Loucy (cell line): ENCODE measurements around the gene SERPINC1.

ENCODE experiments used
- H2AFZ ChIP-seq: fragments of 200-600 bp; sonication (generic); 2 replicates; pipeline ENCODE4 v1.6.0; 2016; ENCODE audit warnings: antibody characterized with exemption, mild to moderate bottlenecking, low read length, moderate library complexity
- H3F3A ChIP-seq: fragments of 200-600 bp; 2 replicates; pipeline ENCODE4 v1.6.0; 2016; ENCODE audit warnings: antibody characterized with exemption, low read depth, mild to moderate bottlenecking
- H3K27me3 ChIP-seq: fragments of 200-600 bp; sonication (generic); 2 replicates; pipeline ENCODE4 v1.6.1; 2014; ENCODE audit warnings: low read length, mild to moderate bottlenecking; ENCODE audit not compliant: insufficient read depth, poor library complexity, severe bottlenecking
- H3K36me3 ChIP-seq: fragments of 200-600 bp; sonication (generic); 2 replicates; pipeline ENCODE4 v1.6.1; 2016; ENCODE audit warnings: low read length; ENCODE audit not compliant: insufficient read depth
- H3K4me1 ChIP-seq: fragments of 200-600 bp; sonication (generic); 2 replicates; pipeline ENCODE4 v1.5.1; 2014; ENCODE audit warnings: low read length, mild to moderate bottlenecking; ENCODE audit not compliant: insufficient read depth, poor library complexity, severe bottlenecking
- H3K4me2 ChIP-seq: fragments of 200-600 bp; sonication (generic); 2 replicates; pipeline ENCODE4 v1.6.0; 2014; ENCODE audit warnings: antibody characterized with exemption, low read length, low read depth, mild to moderate bottlenecking; ENCODE audit not compliant: poor library complexity, severe bottlenecking
- H3K4me3 ChIP-seq: fragments of 200-600 bp; sonication (generic); 2 replicates; pipeline ENCODE4 v1.5.1; 2014; ENCODE audit warnings: low read length, mild to moderate bottlenecking, mixed read lengths; ENCODE audit not compliant: poor library complexity, severe bottlenecking
- H3K79me2 ChIP-seq: fragments of 200-600 bp; sonication (generic); 2 replicates; pipeline ENCODE4 v1.6.1; 2014; ENCODE audit warnings: low read length; ENCODE audit not compliant: insufficient read depth
- H3K9ac ChIP-seq: fragments of 200-600 bp; sonication (generic); 2 replicates; pipeline ENCODE4 v1.6.0; 2014; ENCODE audit warnings: mild to moderate bottlenecking, low read depth, low read length, moderate library complexity; ENCODE audit not compliant: poor library complexity, severe bottlenecking
- H3K9me2 ChIP-seq: fragments of 200-600 bp; sonication (generic); replicated peaks from 2 replicates; pipeline ENCODE4 v1.6.1; 2016; ENCODE audit warnings: low read depth, low read length, mixed read lengths
- H3K9me3 ChIP-seq: fragments of 200-600 bp; sonication (generic); 2 replicates; pipeline ENCODE4 v1.6.1; 2014; ENCODE audit warnings: mild to moderate bottlenecking, antibody characterized with exemption, low read length, low read depth; ENCODE audit not compliant: insufficient read depth
- H4K20me1 ChIP-seq: fragments of 200-600 bp; sonication (generic); 2 replicates; pipeline ENCODE4 v1.6.0; 2014; ENCODE audit warnings: antibody characterized with exemption, low read length, mild to moderate bottlenecking; ENCODE audit not compliant: insufficient read depth, poor library complexity, severe bottlenecking
- EZH2phosphoT487 ChIP-seq: fragments of 200-600 bp; IDR thresholded peaks from 2 replicates; pipeline ENCODE4 v1.6.1; 2018; ENCODE audit warnings: antibody characterized with exemption, mild to moderate bottlenecking, moderate library complexity, borderline replicate concordance
- TF ChIP-seq, protein P1 (sequence below): fragments of 200-600 bp; sonication (generic); conservative IDR thresholded peaks from 2 replicates; pipeline ENCODE4 v1.5.1; 2014; ENCODE audit warnings: mild to moderate bottlenecking, antibody characterized with exemption, low read length

SERPINC1 gene

DNA sequence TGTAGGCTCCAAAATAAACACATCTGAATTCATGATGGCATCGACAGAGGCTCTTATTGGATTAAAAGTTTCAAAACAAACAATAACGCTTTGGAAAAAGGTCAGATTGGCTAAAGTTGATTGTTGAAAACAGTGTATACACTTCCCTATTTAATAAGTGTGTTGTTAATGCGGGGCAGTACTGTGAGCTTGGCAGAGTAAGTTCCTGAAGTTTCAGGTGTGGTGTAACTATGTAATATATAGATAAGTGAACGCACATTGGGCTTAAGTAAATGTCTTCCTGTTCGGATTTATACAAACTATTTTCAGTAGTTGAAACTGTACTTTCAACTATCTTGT, 48.1 kb downstream of the SERPINC1 start:
- H3K4me2 ChIP-seq, result peak overlapping the region; percentile 89
- peaks cover 65% of the 10 kb centered on the region for H3K79me2 ChIP-seq
- no peaks in the 10 kb centered on the region for H3K9me2 ChIP-seq
- H3K4me3 ChIP-seq, result peak overlapping the region; percentile 92
- peaks cover 37% of the 10 kb centered on the region for H4K20me1 ChIP-seq
- no peaks in the 10 kb centered on the region for H3K9me3 ChIP-seq
- H3K27me3 ChIP-seq, result peaks cover 8% of the 10 kb centered on the region
- H3F3A ChIP-seq, result peaks cover 13% of the 10 kb centered on the region
- H3K36me3 ChIP-seq, result peaks cover 31% of the 10 kb centered on the region
- no peak for TF ChIP-seq EZH2phosphoT487
- TF ChIP-seq, protein P1, sequence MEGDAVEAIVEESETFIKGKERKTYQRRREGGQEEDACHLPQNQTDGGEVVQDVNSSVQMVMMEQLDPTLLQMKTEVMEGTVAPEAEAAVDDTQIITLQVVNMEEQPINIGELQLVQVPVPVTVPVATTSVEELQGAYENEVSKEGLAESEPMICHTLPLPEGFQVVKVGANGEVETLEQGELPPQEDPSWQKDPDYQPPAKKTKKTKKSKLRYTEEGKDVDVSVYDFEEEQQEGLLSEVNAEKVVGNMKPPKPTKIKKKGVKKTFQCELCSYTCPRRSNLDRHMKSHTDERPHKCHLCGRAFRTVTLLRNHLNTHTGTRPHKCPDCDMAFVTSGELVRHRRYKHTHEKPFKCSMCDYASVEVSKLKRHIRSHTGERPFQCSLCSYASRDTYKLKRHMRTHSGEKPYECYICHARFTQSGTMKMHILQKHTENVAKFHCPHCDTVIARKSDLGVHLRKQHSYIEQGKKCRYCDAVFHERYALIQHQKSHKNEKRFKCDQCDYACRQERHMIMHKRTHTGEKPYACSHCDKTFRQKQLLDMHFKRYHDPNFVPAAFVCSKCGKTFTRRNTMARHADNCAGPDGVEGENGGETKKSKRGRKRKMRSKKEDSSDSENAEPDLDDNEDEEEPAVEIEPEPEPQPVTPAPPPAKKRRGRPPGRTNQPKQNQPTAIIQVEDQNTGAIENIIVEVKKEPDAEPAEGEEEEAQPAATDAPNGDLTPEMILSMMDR, result no peak
- H3K4me1 ChIP-seq, result peaks cover 61% of the 10 kb centered on the region
- H2AFZ ChIP-seq, result peak overlapping the region; percentile 92; the same call in 1 of the 2 replicates
- H3K9ac ChIP-seq, result peak overlapping the region; percentile 78

DNA sequence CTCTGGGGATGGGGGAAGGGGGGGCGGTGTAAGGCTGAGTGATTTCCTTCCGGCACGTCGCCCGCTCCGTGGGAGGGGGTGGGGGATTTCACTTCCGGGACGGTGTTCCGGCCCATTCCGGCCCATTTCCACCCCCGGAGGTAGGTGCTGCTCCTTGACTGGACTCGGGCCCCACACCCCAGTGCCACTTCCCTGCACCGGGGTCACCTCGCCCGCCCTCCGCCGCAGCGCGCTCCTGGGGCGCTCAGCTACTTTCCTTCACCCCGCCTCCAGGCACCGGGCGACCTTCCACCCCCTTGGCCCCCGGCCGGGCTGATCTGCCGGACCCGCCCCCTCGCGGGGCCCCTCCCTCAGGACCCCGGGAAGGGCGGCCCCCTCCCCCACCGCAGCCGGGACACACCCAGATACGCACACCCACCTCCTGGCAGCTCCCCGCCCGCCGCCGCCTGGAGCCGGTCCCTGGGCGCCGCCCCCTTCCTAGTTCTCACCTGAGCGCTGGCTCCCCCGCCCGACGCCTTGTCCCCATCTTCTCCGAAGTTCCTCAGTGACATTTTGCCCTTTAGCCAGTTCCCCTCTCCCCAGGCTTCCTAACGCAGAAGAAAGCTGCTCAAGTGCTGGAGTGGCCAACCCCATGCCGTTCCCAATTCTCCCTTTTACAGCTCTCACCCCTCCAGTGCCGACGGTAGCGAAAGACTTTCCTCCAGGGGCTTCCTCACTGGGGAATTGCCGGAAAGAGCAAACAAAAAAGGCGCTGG, 48.7 kb downstream of the SERPINC1 start, which contains the start of gene ZBTB37:
ZBTB37 (plus strand) TSS at position 115 of the 755 bp plus-strand sequence. CDS start 1,846 bp downstream, outside the sequence.
- peaks cover 66% of the 10 kb centered on the region for H3K79me2 ChIP-seq
- H3K9me3 ChIP-seq, result no peaks in the 10 kb centered on the region
- peaks cover 43% of the 10 kb centered on the region for H4K20me1 ChIP-seq
- H3K4me3 ChIP-seq, result peak within 1 kb of the TSS; percentile 92
- no peaks in the 10 kb centered on the region for H3K9me2 ChIP-seq
- H3K4me2 ChIP-seq, result peak within 1 kb of the TSS; percentile 92
- TF ChIP-seq, protein P1, result no peak
- no peak for TF ChIP-seq EZH2phosphoT487
- peaks cover 19% of the 10 kb centered on the region for H3F3A ChIP-seq
- H3K4me1 ChIP-seq, result peaks cover 65% of the 10 kb centered on the region
- peak within 1 kb of the TSS; percentile 92 for H3K9ac ChIP-seq
- H3K27me3 ChIP-seq, result peaks cover 8% of the 10 kb centered on the region
- H2AFZ ChIP-seq, result peak within 1 kb of the TSS; percentile 92
- peaks cover 37% of the 10 kb centered on the region for H3K36me3 ChIP-seq

DNA sequence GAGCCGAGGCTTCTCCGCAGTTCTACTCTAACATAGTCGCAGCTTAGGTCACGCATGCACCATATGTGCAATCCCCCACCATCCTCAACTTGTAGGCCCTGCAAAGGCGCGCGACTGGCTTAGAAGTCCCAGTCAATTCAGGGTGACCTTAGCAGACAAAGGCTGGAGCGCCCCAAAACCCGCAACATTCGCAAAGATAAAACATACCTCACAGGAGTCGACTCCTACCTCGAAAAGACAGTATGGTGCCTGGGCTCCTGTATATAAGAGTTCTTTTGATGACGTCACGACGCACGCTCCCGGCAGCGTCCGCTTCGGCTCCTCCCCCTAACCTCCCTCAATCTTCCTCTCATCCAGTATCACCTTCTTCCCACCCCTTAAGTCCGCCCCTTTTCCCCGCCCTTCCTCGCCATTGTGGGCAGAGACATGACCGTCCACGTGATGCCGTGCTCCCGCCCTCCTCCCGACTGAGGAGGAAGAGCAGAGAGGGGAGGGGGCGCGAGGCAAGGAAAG, 49.3 kb downstream of the SERPINC1 start, which contains the start of gene GAS5:
GAS5 (minus strand) TSS at position 237 of the 513 bp plus-strand sequence.
- peak within 1 kb of the TSS; percentile 92 for H2AFZ ChIP-seq
- H3F3A ChIP-seq, result peaks cover 25% of the 10 kb centered on the region
- peak within 1 kb of the TSS; percentile 92 for H3K4me2 ChIP-seq
- TF ChIP-seq, protein P1, result no peak
- TF ChIP-seq EZH2phosphoT487, result no peak
- H3K4me3 ChIP-seq, result peak within 1 kb of the TSS; percentile 92
- H3K9me3 ChIP-seq, result no peaks in the 10 kb centered on the region
- peaks cover 43% of the 10 kb centered on the region for H3K36me3 ChIP-seq
- H4K20me1 ChIP-seq, result peaks cover 49% of the 10 kb centered on the region
- peaks cover 61% of the 10 kb centered on the region for H3K4me1 ChIP-seq
- H3K27me3 ChIP-seq, result peaks cover 8% of the 10 kb centered on the region
- no peaks in the 10 kb centered on the region for H3K9me2 ChIP-seq
- H3K79me2 ChIP-seq, result peaks cover 64% of the 10 kb centered on the region
- peak within 1 kb of the TSS; percentile 92 for H3K9ac ChIP-seq
